ENCODE results near the gene TRIM9. TPM values are rescaled to one million over a fixed set of nuclear protein-coding genes. Genes with fewer than 3 reads are reported as not detected.

TRIM9 gene
- total and polyA plus RNA-seq, 12 donors = 0.55 to 5.3 (median 2.0) TPM

DNA sequence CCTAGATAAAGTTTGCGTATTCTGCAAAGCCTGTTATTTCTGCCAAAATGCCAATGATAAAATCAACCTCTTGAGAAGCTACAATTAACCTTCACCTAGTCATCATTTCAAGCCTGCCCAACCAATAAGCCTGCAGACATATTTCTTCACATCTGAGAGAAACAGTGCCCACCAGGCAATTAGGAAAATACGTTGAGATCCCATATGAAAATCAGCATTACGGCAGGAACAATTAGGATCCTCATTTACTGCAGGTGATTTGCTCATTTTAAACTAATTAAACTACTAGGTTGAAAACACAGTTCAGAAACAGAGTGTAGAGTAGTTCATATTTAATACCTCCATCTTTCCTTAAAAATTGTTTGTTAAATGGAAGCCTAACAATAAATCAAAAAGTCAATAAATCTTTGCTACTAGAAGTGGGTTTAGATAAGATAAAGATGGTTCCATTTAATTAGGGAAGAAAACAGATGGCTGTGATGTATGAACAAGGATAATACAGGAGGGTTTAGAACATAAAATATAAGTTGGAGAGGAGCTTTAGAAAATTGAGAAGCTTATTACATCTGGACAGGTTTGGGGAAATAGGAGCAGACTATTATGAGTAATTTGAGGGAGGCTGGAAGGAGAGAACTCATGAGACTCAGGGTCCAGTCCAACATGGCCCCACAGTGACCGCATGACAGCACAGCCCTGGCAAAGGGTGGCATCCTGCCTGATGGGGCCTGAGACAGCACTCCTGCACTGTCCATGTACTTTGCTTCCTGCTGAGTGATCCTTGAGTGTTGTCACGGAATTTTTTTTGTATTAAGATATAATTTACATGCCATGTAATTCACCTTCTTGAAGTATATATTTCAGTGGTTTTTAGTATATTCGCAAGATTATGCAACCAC lies 123.8 kb downstream of the TRIM9 start:
- WGBS, 4 donors = 82 to 88% (median 83%) methylated on average over 6 of the region's 6 CpGs

DNA sequence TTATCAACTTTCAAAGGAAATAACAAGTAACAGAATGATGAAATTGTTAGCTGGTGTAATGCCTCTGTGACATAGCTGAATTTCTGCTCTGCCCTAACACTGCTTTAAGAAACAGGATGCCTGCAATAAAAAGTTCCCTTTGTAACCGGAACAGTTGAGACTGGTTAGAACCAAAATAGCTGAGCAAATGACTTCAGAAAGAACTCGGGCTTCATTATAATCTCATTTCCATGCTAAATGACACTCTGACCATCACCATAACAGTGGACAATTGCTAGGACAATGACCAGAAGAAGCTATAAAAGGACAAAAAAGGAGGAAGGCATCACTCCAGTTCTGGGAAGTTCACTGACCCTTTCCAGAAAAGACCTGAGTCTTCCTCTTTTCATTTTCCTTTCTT lies 127.1 kb downstream of the TRIM9 start:
- no peak for DNase-seq
- H3K4me1 ChIP-seq (replicated peaks in 1 of 2) = peaks cover 8 to 9% of the 10 kb centered on the region in 2 donors
- no peaks in the 10 kb centered on the region for H3K27me3 ChIP-seq
- intact Hi-C loops (cut with DNase I) = loop anchor here in 1 of 2 donors (10.0 kb wide), 1 partner anchor 257 kb away; no protein-coding TSS in a partner anchor
- no peak overlapping the region for H3K4me3 ChIP-seq
- H3K9me3 ChIP-seq (replicated peaks in 1 of 3) = no peaks in the 10 kb centered on the region
- TF ChIP-seq, protein P1, sequence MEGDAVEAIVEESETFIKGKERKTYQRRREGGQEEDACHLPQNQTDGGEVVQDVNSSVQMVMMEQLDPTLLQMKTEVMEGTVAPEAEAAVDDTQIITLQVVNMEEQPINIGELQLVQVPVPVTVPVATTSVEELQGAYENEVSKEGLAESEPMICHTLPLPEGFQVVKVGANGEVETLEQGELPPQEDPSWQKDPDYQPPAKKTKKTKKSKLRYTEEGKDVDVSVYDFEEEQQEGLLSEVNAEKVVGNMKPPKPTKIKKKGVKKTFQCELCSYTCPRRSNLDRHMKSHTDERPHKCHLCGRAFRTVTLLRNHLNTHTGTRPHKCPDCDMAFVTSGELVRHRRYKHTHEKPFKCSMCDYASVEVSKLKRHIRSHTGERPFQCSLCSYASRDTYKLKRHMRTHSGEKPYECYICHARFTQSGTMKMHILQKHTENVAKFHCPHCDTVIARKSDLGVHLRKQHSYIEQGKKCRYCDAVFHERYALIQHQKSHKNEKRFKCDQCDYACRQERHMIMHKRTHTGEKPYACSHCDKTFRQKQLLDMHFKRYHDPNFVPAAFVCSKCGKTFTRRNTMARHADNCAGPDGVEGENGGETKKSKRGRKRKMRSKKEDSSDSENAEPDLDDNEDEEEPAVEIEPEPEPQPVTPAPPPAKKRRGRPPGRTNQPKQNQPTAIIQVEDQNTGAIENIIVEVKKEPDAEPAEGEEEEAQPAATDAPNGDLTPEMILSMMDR (IDR thresholded peaks at IDR 0.05) = no peak
- no peak for TF ChIP-seq POLR2A (IDR thresholded peaks at IDR 0.05)
- H3K36me3 ChIP-seq (replicated peaks in 1 of 2) = no peaks in the 10 kb centered on the region
- 46 to 57% (median 49%) methylated on average over 2 of the region's 2 CpGs for WGBS, 4 donors
- H3K27ac ChIP-seq = no peak overlapping the region

More for the DNA sequence above, 123.8 kb downstream of the TRIM9 start:
- Histone ChIP-seq H3K36me3 (replicated peaks in 1 of 2) (no peaks in the 10 kb centered on the region), H3K4me3 (no peak overlapping the region), H3K4me1 (replicated peaks in 1 of 2) (no peaks in the 10 kb centered on the region), H3K27ac (no peak overlapping the region), H3K9me3 (replicated peaks in 1 of 3) (no peaks in the 10 kb centered on the region), H3K27me3 (no peaks in the 10 kb centered on the region)
- TF ChIP-seq POLR2A (IDR thresholded peaks at IDR 0.05) = no peak
- TF ChIP-seq, protein P1 (IDR thresholded peaks at IDR 0.05) = no peak
- no peak for DNase-seq
- intact Hi-C loops (cut with DNase I) = no loop called here

DNA sequence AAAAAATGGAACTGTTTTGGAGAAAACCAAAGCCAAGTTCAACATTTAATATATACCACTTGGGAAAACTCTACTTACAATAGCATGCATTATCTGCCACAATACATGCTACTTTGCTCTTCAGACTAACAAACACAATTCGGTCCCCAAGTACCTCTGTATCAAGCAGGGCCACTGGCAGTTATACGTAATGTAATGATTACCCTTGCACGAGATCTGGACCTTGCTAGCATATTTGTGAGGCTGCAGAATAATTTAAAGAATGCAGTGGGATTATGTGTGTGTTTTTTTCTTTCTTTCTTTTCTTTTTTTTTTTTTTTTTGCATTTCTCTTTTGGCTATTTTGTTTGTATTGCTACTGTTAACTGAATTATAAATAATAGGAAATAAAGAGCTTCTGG lies 127.8 kb downstream of the TRIM9 start:
- DNase-seq = no peak
- TF ChIP-seq POLR2A (IDR thresholded peaks at IDR 0.05) = no peak
- TF ChIP-seq, protein P1 (IDR thresholded peaks at IDR 0.05) = no peak
- WGBS, 4 donors = 51 to 61% (median 60%) methylated on average over 3 of the region's 3 CpGs
- intact Hi-C loops (cut with DNase I) = loop anchor here in 1 of 2 donors (10.0 kb wide), 1 partner anchor 258 kb away; no protein-coding TSS in a partner anchor
- Histone ChIP-seq H3K36me3 (replicated peaks in 1 of 2) (no peaks in the 10 kb centered on the region), H3K9me3 (replicated peaks in 1 of 3) (no peaks in the 10 kb centered on the region), H3K4me1 (replicated peaks in 1 of 2) (peaks cover 9 to 14% of the 10 kb centered on the region in 2 donors), H3K4me3 (no peak overlapping the region), H3K27ac (no peak overlapping the region), H3K27me3 (no peaks in the 10 kb centered on the region)

DNA sequence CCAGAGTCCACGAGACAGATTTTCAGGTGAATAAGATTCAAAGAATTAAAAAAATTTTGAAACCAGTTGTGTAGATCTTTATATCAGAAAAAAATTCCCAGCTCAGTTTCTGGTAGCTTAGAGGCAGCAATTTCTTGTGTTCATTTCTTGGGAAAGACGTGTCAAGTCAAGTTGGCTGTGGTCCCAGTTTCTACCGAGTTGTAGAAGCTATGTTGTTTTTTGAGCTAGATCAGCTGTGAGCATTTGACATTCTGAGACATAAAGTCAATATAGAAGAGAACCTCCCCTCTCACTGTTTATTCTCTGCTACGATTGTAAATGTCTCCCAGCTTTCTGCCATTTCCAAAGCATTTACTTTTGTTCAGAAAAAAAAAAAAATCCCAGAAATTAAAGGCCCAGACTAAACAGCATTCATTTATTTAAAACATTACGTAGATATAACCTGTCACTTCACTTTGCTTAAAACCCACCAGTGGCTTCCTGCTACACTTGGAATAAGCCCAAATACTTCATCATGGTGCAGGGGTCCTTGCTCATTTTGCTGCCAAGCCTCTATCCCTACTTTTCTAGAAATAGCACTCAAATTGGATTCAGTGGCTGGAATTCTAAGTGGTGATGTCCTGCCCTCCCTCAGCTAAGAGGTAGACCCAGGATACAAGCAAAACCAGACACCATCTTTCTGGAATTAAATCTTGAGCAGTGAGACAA lies 130.1 kb downstream of the TRIM9 start:
- no peak for TF ChIP-seq POLR2A (IDR thresholded peaks at IDR 0.05)
- TF ChIP-seq, protein P1 (IDR thresholded peaks at IDR 0.05) = no peak
- Histone ChIP-seq H3K9me3 (replicated peaks in 1 of 3) (no peaks in the 10 kb centered on the region), H3K4me1 (replicated peaks in 1 of 2) (peaks cover 17 to 30% of the 10 kb centered on the region in 2 donors), H3K27me3 (no peaks in the 10 kb centered on the region), H3K27ac (no peak overlapping the region), H3K36me3 (replicated peaks in 1 of 2) (no peaks in the 10 kb centered on the region), H3K4me3 (no peak overlapping the region)
- intact Hi-C loops (cut with DNase I) = loop anchor here in 1 of 2 donors (10.0 kb wide), 1 partner anchor 260 kb away; no protein-coding TSS in a partner anchor
- 30 to 33% (median 32%) methylated on average over 5 of the region's 5 CpGs for WGBS, 4 donors
- peak; percentile 58 to 90 (median 82) for DNase-seq
